Measurements from ENCODE around the gene CLDN20.
"Not testable (repeated sequence)": the region's sequence is repeated elsewhere in the genome, so short reads cannot be mapped to it uniquely, and the experiment has no call there.

The CLDN20 gene, protein sequence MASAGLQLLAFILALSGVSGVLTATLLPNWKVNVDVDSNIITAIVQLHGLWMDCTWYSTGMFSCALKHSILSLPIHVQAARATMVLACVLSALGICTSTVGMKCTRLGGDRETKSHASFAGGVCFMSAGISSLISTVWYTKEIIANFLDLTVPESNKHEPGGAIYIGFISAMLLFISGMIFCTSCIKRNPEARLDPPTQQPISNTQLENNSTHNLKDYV

DNA sequence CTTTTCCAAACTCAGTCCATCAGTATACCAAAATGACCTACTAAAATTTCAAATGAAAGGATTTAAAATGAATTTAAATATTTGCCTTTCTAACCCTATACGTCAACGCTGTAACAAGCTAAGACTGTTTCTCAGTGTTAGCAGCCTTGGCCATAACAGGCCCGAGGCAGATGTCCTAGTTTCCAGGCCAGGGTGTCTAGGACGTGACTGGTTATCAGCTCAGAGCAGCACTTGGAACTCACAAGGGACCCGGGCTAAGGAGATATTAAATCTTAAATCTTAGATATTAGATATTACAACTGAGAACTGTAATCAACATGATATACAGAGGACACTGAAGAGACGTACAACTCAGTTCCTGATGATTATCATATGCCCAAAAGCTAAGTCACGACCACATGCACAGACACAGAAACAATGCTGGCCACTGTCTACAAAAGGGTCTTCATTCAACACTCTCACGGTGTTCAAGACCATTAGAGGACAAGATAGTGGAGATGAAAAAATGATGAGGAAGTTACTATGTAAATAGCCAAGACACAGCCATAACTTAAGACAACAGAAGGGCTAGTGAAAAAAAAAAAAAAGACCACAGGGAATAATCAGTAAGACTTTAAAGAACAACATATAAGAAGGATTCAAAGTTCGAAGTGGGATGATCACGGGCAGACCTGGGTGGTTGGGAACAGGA is at the start of gene CLDN20:
Gene CLDN20, plus strand, starts transcription at position 641 of the 691 bp plus-strand sequence. CDS start 11,707 bp downstream, outside the sequence.
- no peak for DNase-seq
- in situ Hi-C loops (cut with HindIII; ENCODE audit: low pct_ligation_motif_present, low pct_unique_long_range_greater_than_20kb, low sequenced_read_pairs), result no loop called here

DNA sequence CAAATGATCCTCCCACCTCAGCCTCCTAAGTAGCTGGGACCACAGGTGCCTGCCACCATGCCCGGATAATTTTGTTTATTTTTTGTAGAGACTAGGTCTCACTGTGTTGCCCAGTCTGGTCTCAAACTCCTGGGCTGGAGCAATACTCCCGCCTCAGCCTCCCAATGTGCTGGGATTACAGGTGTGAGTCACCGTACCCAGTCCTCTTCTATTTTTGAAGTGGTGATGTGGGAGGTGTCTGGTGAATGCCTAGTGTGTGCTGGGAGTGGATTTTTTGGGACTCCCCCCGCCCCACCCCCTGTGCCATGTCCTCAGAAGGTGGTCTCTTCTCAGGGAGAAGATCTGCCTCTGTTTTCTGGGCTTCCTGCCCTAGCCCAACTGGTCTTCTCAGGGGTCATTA is 47.9 kb upstream of the CLDN20 start:
- DNase-seq, result no peak
- in situ Hi-C loops (cut with HindIII; ENCODE audit: low pct_ligation_motif_present, low pct_unique_long_range_greater_than_20kb, low sequenced_read_pairs), result no loop called here

DNA sequence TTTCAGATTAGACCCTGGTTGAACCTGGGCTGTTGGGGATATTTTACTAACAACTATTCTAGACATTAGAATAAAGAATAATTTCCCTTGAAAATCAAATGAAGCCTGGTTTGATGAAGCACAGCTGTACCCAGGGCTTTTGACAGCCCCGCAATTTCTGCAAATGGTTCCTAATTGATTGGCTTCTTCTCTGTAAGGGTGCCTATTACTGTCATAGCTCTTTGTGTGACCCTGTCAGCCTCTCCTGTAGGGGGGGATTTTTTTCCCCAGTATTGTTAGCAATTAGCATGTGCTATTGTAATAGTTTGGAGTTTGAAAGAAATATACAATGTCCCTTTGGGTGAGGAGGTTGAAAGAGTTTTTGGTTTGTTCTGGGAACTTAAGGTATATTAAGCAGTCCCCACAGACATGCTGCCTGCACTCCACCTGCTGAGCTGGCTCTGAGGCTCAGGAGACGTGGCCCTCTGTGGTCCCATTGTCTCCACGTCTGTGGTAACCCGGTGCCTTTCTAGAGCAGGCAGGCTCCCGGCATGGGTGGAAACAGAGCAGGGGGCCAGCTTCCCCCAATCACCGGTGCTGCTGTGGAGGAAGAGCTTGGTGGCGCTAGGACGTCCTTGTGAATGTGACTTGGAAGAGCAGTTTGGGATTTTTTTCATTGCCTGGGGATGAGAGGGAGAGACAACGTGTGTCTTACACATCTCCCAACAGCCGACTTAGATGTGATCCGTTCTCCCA is 47.3 kb upstream of the CLDN20 start:
- in situ Hi-C loops (cut with HindIII; ENCODE audit: low pct_ligation_motif_present, low pct_unique_long_range_greater_than_20kb, low sequenced_read_pairs), result no loop called here

DNA sequence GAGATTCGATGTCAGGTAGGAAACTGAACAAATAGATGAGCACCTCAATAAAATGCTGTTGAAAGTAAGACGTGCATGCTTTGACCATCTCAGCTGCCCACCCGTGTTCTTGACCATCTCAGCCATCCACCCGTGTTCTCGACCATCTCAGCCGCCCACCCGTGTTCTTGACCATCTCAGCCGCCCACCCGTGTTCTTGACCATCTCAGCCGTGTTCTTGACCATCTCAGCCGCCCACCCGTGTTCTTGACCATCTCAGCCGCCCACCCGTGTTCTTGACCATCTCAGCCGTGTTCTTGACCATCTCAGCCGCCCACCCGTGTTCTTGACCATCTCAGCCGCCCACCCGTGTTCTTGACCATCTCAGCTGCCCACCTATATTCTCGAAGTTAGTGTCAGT is 45.1 kb upstream of the CLDN20 start:
- in situ Hi-C loops (cut with HindIII; ENCODE audit: low pct_ligation_motif_present, low pct_unique_long_range_greater_than_20kb, low sequenced_read_pairs); DNase-seq: not testable (repeated sequence)

More for the DNA sequence above, 47.3 kb upstream of the CLDN20 start:
- no peak for DNase-seq

DNA sequence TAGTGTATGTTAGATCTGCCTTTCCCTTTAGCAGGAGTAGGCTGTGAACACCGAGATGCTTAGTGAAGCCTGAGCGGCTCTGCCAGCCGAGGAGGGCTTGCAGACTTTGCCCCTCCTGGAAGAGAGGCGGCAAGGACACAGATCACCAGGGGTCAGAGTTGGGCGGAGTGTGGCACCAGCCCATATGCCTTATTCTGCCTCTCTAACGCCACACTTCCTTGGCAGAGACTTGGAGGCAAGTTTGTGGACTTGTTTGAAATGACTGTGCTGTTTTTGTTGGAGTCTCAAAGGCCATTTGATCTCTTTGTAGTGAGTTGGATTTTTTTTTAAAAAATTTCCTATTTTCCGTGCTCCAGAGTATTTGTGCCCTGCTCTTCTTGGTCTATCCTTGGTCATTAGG is 44.5 kb upstream of the CLDN20 start:
- DNase-seq, result no peak
- in situ Hi-C loops (cut with HindIII; ENCODE audit: low pct_ligation_motif_present, low pct_unique_long_range_greater_than_20kb, low sequenced_read_pairs), result no loop called here

DNA sequence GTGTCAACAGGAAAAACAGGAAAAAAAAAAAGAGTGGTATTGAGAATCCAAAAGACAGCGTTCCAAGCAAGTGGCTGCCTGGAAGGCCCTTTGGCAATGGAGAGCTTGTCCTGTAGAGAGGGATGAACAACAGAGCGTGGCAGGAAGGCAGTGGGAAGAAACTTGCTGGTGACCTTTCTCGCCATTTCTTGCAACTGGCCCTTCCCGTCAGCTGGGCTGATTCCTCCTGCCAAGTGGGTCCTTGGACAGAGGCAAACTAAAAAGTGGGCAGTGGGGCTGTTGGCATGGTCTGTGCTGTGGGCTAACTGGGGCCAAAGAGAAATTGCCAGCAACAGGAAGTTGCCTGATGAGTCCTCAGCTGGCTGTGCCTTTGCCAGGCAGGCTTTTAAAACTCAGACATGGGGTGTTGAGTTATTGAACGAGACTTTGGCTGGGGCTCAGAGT is 43.9 kb upstream of the CLDN20 start:
- in situ Hi-C loops (cut with HindIII; ENCODE audit: low pct_ligation_motif_present, low pct_unique_long_range_greater_than_20kb, low sequenced_read_pairs), result no loop called here

DNA sequence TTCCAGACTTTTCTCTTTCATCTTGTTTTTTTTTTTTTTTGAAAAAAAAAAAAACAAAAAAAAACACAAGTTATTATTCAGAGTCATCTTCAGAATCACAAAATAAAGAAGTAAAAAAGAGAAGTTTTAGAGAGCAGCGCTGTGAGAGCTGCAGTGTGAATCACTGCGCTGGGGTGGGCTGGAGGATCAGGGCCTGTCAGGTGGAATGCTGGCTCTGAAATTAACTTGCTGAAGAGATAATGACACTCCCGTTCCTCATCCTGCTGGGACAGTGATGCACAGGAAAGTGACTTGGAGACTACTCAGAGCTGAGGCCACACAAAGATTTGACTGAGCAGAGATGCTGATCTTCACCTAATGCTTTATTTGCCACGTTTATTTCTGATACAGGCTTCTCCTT is 42.7 kb upstream of the CLDN20 start:
- DNase-seq, result no peak
- in situ Hi-C loops (cut with HindIII; ENCODE audit: low pct_ligation_motif_present, low pct_unique_long_range_greater_than_20kb, low sequenced_read_pairs), result no loop called here

More for the DNA sequence above, 43.9 kb upstream of the CLDN20 start:
- no peak for DNase-seq

DNA sequence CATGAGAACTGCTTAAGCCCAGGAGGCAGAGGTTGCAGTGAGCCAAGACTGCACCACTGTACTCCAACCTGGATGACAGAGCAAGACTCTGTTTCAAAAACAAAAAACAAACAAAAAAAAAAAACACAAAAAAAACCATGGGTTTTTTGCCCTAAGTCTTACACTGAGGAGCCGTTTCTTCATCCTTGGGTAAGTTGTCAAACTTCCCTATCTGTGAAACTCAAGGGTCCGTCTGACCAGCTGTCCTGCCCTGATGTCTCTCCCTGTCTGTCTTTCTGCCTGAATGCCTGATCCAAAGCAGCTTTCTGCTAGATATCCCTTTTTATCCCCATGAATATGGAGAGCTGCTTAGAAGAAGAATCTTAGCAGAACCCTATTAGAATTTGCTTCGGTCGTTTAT is 41.3 kb upstream of the CLDN20 start:
- no peak for DNase-seq
- in situ Hi-C loops (cut with HindIII; ENCODE audit: low pct_ligation_motif_present, low pct_unique_long_range_greater_than_20kb, low sequenced_read_pairs), result no loop called here

DNA sequence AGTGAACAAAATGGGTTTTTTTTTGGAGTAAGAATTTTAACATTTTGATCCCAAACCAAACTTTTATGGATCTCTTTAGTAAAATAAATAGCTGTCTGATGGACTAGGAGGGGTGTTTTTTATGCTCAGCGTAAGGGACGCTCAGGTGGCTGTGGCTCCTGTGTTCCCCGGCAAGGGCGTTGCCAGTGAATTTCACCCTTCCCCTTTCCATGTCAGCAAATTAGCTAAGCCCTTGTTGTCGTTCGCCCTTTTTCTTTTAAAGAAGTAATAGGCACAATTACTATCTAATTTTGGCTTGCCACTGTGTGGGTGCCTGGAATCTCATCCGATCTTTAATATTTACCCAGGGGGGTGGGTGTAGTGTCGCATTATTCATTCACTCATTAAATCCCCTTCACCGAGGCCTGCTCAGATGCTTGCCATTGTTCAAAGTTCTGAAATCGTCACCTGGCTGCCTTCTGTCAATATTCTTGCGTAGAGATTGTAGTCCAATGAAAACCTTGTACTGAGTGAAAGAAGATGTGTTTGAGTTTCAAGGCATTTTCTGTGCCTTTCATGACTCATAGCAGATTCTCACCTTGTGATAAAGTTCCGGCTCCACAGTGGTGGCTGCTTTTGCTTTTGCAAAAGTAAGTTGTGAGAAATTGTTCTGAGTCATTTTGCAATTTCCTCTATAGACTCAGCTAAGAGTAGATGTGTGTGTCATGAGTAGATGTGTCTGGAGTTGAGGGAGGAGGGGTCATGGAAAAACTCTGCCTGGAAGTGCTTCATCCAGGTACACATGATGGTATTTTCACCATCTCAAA is 40.0 kb upstream of the CLDN20 start:
- in situ Hi-C loops (cut with HindIII; ENCODE audit: low pct_ligation_motif_present, low pct_unique_long_range_greater_than_20kb, low sequenced_read_pairs), result no loop called here
- peak; percentile 41 for DNase-seq

DNA sequence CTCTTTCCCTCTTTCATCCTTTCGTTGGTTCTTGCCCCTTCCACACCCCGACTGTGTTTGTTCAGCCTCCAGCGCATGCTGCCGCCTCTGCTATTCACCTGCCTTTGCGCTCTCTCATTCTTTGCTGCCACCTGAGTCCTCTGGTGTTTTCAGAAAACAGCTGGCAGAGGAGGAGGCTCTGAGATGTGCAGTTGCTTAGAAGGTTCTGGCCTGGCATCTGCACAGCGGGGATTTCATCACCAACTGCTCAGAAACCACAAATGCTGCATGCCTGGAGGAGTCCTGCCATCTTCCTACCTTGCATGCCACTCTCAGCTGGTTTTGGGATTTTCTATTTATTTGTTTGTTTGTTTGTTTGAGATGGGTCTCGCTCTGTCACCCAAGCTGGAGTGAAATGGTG is 39.2 kb upstream of the CLDN20 start:
- no peak for DNase-seq

DNA sequence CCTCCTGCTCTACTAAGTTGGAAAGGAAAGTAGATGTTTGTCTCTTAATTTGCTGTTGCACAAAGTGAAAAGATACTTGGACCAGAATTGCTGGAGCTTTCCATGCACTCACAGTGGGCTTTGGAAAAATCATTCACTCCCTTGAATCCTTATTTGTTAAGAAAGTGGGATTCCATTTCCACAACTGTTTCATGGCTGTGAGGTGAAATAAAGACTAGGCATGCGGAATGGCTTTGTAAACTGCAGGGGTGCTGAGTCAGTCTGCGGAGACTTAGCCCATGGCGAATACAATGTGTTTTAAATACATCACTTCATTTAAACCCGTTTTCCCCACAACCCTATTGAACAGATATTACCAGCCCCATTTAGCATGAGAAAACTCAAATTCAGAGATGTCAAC is 36.8 kb upstream of the CLDN20 start:
- DNase-seq, result no peak
- in situ Hi-C loops (cut with HindIII; ENCODE audit: low pct_ligation_motif_present, low pct_unique_long_range_greater_than_20kb, low sequenced_read_pairs), result no loop called here

More for the DNA sequence above, 39.2 kb upstream of the CLDN20 start:
- in situ Hi-C loops (cut with HindIII; ENCODE audit: low pct_ligation_motif_present, low pct_unique_long_range_greater_than_20kb, low sequenced_read_pairs), result no loop called here

DNA sequence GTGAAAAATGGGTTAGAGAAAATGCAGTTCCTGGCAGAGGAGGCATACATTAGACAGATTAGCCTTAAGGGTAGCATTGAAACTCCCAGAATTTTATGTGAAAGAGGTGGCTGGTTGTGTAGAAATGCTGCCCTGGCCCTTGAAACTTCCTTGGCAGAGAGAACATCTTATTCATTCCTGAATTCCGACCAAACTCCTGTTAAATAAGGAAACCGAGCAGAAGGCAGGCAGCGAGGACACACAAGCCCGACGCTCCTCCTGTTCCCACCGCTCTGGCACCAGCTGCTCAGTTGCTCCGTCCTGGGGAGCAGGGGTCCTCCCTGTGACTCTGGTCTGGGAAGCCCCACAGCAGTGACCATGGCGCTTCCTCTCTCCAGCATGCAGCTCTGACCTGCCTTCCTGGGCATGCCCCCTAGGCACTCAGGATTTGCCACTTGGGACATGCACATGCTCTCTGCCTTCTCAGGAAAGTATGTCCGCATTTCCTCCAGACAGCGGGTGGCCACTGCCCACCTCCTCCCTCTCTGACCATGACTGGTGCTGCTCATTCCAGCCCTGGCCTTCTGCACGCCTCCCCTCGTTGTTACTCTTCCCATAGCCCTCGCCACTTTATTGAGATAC is 35.2 kb upstream of the CLDN20 start:
- in situ Hi-C loops (cut with HindIII; ENCODE audit: low pct_ligation_motif_present, low pct_unique_long_range_greater_than_20kb, low sequenced_read_pairs), result no loop called here
- no peak for DNase-seq

DNA sequence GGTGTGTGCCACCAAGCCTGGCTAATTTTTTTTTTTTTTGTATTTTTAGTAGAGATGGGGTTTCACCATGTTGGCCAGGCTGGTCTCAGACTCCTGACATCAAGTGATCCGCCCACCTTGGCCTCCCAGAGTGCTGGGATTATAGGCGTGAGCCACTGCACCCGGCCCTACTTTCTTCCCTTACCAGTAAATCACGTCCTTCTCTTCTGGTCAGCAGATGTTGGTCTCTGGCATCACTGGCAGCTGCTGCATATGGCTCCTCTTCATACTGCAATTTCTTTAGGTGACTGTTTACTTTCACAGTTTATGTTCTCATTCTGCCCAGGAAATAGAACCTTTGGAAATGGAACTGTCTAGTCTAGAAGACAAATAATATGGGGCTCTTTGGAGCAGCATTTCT is 32.8 kb upstream of the CLDN20 start:
- DNase-seq; in situ Hi-C loops (cut with HindIII; ENCODE audit: low pct_ligation_motif_present, low pct_unique_long_range_greater_than_20kb, low sequenced_read_pairs): not testable (repeated sequence)

DNA sequence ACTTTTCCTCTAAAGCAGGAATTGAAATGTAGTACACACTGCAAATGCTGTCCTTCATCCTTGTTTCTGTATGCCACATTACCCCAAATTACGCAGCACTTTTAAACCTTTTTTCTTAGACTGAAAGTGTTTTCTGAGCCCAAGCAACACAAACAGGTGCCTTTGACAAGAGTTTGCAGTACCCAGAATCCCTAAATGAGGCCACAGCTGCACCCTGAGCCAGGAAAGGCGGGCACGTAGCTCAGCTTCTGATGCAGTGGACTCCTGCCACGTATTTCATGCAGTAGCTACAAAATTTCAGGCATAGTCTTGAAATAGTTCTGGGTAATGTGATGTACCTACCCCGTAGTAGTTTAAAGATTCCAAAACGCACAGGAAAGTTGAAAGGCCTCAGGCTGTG is 31.0 kb upstream of the CLDN20 start:
- in situ Hi-C loops (cut with HindIII; ENCODE audit: low pct_ligation_motif_present, low pct_unique_long_range_greater_than_20kb, low sequenced_read_pairs), result no loop called here
- DNase-seq, result no peak

DNA sequence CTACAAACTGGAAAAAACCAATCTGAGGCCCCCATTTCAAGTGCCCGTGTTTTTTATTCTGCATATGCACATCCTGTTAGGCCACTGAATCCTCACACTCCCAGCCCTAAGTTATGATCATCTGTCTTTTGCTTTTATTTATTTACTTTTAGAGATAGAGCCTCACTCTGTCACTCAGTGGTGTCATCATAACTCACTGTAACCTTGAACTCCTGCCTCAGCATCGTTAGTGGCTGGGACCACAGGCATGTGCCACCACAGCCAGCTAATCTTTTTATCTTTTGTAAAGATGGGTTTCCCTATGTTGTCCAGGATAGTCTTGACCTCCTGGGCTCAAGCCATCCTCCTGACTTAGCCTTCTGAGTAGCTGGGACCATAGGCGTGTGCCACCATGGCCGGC is 29.6 kb upstream of the CLDN20 start:
- DNase-seq, result no peak
- in situ Hi-C loops (cut with HindIII; ENCODE audit: low pct_ligation_motif_present, low pct_unique_long_range_greater_than_20kb, low sequenced_read_pairs), result no loop called here

DNA sequence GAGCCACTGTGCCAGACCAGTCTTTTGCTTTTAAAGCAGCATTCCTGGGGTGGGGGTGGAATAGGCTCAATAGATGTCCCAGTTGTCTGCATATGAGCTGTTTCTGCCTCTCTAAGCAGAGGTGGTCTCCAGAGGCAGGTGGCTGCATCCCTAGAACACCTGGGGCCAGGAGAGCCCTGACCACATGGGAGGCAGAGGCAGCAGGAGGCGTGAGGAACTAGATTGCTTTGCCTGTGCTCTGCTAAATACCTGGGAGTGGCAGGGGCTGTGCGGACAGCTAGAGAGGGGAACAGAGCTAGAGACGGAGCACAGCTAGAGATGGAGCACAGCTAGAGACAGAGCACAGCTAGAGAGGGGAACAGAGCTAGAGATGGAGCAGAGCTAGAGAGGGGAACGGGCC is 29.1 kb upstream of the CLDN20 start:
- no peak for DNase-seq
- in situ Hi-C loops (cut with HindIII; ENCODE audit: low pct_ligation_motif_present, low pct_unique_long_range_greater_than_20kb, low sequenced_read_pairs), result no loop called here

DNA sequence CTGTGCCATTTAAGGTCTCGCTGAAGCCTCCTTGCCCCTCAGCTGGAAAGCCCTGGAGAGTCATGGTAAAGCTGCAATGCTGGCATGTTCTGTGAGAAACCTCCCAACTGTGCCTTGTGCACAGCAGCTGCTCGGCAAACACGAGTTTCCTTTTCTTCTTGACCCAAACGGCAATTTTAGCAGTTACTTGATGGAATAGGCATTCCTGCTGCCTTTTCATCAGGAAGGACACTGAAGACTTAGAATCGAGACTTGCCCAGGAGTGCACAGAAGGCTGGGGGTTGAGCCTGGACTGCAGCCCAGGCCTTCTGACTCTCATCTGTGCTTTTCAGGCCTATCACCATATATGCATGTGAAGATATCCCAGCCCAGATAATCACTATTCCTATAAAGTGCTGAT is 28.7 kb upstream of the CLDN20 start:
- no peak for DNase-seq
- in situ Hi-C loops (cut with HindIII; ENCODE audit: low pct_ligation_motif_present, low pct_unique_long_range_greater_than_20kb, low sequenced_read_pairs), result no loop called here

DNA sequence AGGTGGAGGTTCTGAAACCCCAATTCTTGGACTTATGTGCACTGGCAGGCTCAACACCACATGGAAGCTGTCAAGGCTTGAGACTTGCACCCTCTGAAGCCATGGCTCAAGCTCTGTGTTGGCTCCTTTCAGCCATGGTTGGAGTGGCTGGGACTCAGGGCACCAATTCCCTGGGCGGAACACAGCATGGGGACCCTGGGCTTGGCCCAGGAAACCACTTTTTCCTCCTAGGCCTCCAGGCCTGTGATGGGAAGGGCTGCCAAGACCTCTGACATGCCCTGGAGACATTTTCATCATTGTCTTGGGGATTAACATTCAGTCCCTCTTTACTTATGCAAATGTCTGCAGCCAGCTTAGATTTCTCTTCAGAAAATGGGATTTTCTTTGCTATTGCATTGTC is 26.2 kb upstream of the CLDN20 start:
- in situ Hi-C loops (cut with HindIII; ENCODE audit: low pct_ligation_motif_present, low pct_unique_long_range_greater_than_20kb, low sequenced_read_pairs), result no loop called here
- DNase-seq, result no peak

Data from ACHN (cell line).